Chondrocyte (in vitro differentiated cells): ENCODE data around the gene CEP350. TPM values are rescaled to one million over a fixed set of nuclear protein-coding genes. Genes with fewer than 3 reads are reported as not detected.
A peak's percentile ranks its signal among the peaks of the same experiment; 100 is the strongest.

Experiments
- DNase-seq: peaks from one replicate; pipeline ENCODE4 v3.0.0; 2021; ENCODE audit warnings: mixed read lengths, low spot score
- H3K27ac Mint-ChIP-seq: one replicate; pipeline ENCODE4 v1.8.0; 2021; ENCODE audit warnings: mild to moderate bottlenecking, moderate library complexity, mixed read lengths; ENCODE audit not compliant: unreplicated experiment
- H3K27me3 Mint-ChIP-seq: 2 replicates; pipeline ENCODE4 v1.8.0; 2021; ENCODE audit warnings: low read depth, mixed read lengths
- H3K36me3 Mint-ChIP-seq: 2 replicates; pipeline ENCODE4 v1.8.0; 2021; ENCODE audit warnings: low read depth, mixed read lengths
- H3K4me1 Mint-ChIP-seq: 2 replicates; pipeline ENCODE4 v1.8.0; 2021; ENCODE audit warnings: low read depth, mild to moderate bottlenecking, mixed read lengths
- H3K4me3 Mint-ChIP-seq: one replicate; pipeline ENCODE4 v1.8.0; 2021; ENCODE audit warnings: mild to moderate bottlenecking, moderate library complexity, mixed read lengths; ENCODE audit not compliant: unreplicated experiment
- H3K9me3 Mint-ChIP-seq: 2 replicates; pipeline ENCODE4 v1.8.0; 2021; ENCODE audit warnings: low read depth, mixed read lengths
- total RNA-seq: library from RNA; stranded (reverse); gene quantifications from 3 replicates; pipeline ENCODE4 v1.2.1, GENCODE V29; 2021
- TF ChIP-seq, protein P1 (sequence below): fragments of 200-600 bp; sonication (generic); IDR thresholded peaks from 2 replicates; pipeline ENCODE4 v1.5.0; 2021; ENCODE audit warnings: antibody characterized with exemption, mild to moderate bottlenecking, moderate library complexity

Gene CEP350
- total RNA-seq, 1 donor from 2014 or later = 36.2 TPM

DNA sequence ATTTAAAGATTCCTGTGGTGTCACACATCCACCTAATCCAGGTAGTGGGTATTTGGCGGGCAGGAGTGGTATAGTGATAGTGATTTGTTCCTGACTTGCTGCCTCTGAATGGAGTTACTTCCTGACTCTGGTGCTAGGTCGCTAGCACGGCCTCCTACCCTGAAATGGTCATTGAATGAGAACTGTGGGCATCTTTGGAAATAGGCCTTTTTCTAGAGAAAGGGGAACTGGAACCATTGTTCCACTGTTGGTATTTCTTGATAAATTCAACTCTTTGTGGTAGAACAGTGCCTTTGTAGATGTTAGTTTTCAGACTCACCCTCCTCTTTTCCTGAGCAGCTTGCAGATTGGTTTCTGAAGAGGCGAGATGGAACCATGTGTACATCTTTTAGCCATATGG lies 201.6 kb downstream of the CEP350 start:
- Mint-ChIP-seq H3K36me3 (peaks cover 1% of the 10 kb centered on the region), H3K4me1 (peaks cover 54% of the 10 kb centered on the region), H3K4me3 (peak overlapping the region; percentile 96), H3K27ac (peak overlapping the region; percentile 68), H3K9me3 (no peaks in the 10 kb centered on the region), H3K27me3 (no peaks in the 10 kb centered on the region)
- no peak for DNase-seq
- TF ChIP-seq, protein P1, sequence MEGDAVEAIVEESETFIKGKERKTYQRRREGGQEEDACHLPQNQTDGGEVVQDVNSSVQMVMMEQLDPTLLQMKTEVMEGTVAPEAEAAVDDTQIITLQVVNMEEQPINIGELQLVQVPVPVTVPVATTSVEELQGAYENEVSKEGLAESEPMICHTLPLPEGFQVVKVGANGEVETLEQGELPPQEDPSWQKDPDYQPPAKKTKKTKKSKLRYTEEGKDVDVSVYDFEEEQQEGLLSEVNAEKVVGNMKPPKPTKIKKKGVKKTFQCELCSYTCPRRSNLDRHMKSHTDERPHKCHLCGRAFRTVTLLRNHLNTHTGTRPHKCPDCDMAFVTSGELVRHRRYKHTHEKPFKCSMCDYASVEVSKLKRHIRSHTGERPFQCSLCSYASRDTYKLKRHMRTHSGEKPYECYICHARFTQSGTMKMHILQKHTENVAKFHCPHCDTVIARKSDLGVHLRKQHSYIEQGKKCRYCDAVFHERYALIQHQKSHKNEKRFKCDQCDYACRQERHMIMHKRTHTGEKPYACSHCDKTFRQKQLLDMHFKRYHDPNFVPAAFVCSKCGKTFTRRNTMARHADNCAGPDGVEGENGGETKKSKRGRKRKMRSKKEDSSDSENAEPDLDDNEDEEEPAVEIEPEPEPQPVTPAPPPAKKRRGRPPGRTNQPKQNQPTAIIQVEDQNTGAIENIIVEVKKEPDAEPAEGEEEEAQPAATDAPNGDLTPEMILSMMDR = no peak

DNA sequence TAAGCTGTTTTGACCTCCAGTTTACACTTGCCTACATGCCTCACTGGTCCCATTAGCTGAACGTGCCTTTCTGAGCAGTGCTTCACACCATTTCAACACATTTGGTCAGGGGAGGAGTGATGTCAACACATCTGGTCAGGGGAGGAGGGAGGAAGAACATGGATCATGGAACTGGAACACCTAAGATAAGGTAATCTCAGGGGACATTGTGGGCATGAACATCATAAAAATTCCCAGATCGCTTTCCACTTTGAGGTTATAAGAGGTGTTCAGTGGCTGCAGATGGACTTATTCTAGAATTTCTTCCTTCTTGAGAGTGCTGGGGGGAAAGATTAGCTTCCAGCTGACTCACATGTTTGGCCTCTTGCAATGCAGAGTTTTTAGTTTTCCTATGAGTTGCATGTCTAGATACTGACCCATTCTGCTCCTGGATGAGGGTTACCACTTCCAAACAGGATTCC lies 202.1 kb downstream of the CEP350 start:
- Mint-ChIP-seq H3K27me3 (no peaks in the 10 kb centered on the region), H3K36me3 (peaks cover 1% of the 10 kb centered on the region), H3K27ac (peak overlapping the region; percentile 68), H3K9me3 (no peaks in the 10 kb centered on the region), H3K4me3 (peak overlapping the region; percentile 96), H3K4me1 (peaks cover 49% of the 10 kb centered on the region)
- no peak for DNase-seq
- TF ChIP-seq, protein P1 = no peak

DNA sequence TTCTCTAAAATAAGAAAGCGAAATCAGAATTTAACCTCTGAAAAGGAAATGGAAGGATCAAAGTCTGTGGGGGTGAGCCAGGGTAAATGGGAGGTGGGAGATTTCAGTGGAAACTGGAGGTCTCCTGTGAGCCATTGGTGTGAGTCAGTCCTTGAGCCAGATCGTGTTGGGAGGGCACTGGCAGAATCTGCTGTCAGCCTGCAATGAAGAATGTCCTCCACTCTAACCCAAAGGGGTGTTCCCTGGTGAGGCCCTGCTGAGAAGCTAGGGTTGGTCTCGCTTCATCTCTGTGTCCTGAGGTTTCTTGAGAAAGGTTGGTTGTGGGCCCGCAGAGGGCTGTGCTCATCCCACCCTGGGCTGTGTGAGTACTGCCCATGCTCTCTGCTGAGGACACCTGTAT lies 202.5 kb downstream of the CEP350 start:
- no peak for DNase-seq
- H3K27ac Mint-ChIP-seq = peak overlapping the region; percentile 68
- H3K4me1 Mint-ChIP-seq = peaks cover 45% of the 10 kb centered on the region

DNA sequence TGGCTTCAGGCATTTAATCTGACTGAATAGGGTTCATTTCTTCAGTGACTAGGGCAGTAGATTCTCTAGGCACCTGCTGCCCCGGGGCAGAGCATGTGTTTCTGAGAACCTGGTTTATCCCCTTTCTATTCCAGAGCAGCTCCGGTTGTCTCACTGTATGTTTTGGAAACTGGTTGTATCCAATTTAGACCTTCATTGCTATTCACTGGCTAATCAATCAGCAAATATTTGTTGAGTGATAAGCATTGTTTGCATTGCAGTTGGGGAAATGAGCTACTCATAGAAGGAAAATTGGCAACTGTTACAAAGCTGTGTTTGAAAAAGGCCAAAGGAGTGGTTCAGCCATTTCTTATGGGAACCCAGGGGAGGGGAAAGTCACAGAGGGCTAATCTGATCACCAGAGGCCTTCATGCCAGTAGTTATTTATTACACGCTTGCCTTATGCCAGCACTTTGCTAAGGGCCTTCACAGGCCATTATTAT lies 203.0 kb downstream of the CEP350 start:
- no peak overlapping the region for H3K27ac Mint-ChIP-seq
- H3K4me1 Mint-ChIP-seq = peaks cover 40% of the 10 kb centered on the region
- TF ChIP-seq, protein P1 = no peak
- H3K27me3 Mint-ChIP-seq = no peaks in the 10 kb centered on the region
- no peaks in the 10 kb centered on the region for H3K9me3 Mint-ChIP-seq
- H3K36me3 Mint-ChIP-seq = peaks cover 1% of the 10 kb centered on the region
- DNase-seq = no peak
- H3K4me3 Mint-ChIP-seq = no peak overlapping the region

More for the DNA sequence above, 202.5 kb downstream of the CEP350 start:
- no peak overlapping the region for H3K4me3 Mint-ChIP-seq
- H3K27me3 Mint-ChIP-seq = no peaks in the 10 kb centered on the region
- TF ChIP-seq, protein P1 = no peak
- H3K9me3 Mint-ChIP-seq = no peaks in the 10 kb centered on the region
- H3K36me3 Mint-ChIP-seq = peaks cover 1% of the 10 kb centered on the region

DNA sequence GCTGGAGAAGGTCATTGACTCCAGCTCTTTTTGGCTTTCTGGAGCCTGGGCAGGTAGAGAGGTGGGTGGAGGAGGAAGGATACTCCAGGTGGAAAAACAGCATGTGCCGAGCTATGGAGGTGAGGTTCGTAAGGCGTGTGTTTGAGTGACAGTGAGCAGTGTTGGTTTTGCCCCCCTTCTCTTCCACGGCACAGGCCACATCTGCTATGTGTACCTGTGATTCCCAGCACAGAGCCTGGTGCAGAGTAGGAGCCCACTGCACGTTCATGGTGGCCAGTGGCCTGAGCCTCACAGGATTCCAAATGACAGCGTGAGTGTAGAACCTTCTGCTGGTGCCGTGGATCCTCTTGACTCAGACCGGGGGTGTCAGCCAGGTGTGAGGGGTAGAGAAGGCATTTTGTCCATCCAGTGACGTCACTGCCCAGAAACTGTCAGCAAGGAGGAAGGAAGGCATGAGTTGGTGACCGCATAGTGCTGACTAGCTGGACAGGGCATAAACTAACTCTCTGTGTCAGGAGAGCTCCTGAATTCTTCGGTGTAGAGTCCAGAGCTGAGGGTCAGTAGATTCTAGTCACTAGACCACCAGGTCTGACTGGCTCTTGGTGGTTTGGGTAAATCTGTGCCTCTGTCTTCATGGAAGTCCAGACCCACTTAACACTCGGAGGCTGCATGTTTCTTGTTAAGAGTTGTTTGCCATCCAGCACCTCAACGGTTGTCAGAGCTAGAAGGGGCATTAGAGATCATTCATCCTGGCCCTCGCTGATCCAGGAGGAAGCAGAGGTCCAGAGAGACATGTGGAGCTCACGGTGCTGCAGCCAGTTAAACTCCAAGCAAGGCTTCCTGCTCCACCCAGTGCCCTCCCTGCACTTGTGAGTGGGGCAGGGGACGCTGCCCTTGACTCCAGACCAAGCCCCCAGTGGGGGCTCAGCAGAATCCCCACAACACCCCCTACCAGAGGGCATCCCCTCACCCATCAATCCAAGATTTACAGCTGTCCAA lies 203.8 kb downstream of the CEP350 start:
- Mint-ChIP-seq H3K36me3 (peaks cover 1% of the 10 kb centered on the region), H3K4me3 (no peak overlapping the region), H3K4me1 (peaks cover 36% of the 10 kb centered on the region), H3K27ac (peak overlapping the region; percentile 50), H3K9me3 (no peaks in the 10 kb centered on the region), H3K27me3 (no peaks in the 10 kb centered on the region)
- no peak for DNase-seq
- TF ChIP-seq, protein P1 = no peak
